T follicular helper cell (primary cell): ENCODE measurements around the gene KCTD19.

Source experiments
- DNase-seq: peaks from one replicate; pipeline ENCODE4 v3.0.0-alpha.2; 2020; ENCODE audit warnings: low read depth

The KCTD19 gene

GRCh38 chr16:67258161-67258835, 68.2 kb downstream of the KCTD19 start:
- DNase-seq, result no peak

DNA sequence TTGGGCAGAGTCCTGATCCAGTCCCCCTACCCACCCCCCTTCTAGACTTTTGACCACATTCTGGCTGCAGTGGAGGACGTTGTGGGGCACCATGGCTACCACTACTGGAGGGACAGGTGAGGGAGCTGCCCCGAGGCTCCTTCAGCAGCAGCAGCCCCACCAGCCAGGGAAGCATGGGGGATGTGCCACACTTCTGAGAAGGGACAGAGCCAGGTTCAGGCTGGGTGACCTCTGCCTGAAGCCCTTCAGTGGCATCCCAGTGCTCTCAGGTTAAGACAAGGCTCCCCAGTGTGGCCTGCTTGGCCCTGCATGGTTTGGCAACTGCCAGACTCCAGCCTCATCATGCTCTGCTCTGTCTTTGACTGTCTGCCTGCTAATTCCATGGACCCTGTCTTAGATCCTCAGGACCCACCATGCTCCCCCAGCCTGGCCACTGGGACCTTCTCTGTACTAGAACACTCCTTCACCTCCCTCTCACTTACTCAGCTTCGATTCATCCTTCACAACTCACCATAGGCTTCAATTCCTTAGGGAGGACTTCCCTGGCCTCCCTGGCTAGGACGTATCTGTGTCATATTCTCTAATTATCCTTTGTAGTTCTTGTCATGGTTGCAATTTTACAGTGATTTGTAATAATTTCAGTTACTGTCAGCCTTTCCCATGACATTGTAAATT, 68.9 kb downstream of the KCTD19 start:
- no peak for DNase-seq

GRCh38 chr16:67256701-67257230, 69.8 kb downstream of the KCTD19 start:
- no peak for DNase-seq

DNA sequence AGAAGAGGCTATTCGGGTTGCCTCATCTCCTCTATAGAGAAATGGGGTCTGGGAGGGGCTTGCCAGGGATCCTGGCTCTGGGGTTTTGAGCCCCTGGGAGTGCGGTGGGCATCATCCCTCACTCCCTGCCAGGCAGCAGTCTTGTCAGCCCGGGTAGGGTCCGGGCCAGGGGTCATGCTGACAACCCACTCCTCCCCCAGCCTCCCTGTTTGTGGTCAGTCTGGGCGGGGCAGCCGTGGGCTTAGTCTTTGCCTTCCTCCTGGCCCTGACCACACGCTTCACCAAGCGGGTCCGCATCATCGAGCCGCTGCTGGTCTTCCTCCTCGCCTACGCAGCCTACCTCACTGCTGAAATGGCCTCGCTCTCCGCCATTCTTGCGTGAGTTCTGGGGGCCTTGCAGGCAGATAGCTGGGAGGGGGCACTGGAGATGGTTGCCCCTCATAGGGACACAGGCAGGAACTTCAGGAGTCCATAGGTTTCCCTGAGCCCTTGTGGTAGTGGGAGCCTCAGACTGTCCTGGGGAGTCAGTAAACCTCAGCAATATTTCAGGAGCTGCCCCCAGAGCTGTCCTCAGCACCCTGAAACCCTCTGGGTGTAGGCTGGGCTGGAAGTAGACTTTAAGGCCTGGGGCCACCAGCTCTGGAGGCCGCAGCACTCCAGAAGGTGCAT, 70.9 kb downstream of the KCTD19 start:
- no peak for DNase-seq

DNA sequence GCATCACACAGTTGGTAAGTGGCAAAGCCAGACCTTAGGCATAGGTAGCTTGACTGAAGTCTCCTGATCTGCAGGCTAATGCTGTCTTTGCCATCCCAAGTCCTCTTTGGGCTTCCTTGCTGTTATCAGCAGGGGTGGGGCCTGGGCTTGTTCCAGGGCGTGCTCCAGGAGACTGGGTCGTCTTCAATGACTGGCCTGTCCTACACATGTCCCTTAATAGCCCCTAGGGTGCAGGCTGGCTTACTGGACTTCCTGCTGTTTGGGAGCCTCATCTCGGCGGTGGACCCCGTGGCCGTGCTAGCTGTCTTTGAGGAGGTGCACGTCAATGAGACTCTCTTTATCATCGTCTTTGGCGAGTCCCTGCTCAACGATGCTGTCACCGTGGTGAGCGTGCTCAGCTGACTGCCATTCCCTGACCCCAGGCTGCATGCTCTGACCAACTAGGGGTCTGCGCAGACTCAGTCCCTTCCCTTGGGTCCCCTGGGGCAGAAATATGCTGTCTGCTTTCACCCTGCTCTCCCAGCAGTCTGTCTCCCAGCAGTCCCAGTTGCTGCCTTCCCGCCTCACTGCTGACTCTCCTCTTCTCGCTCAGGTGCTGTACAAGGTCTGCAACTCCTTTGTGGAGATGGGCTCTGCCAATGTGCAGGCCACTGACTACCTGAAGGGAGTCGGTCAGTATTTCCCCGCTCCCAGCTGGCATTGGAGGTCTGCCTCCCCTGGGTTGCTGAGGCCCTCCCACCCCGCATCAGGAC, 71.6 kb downstream of the KCTD19 start:
- no peak for DNase-seq

DNA sequence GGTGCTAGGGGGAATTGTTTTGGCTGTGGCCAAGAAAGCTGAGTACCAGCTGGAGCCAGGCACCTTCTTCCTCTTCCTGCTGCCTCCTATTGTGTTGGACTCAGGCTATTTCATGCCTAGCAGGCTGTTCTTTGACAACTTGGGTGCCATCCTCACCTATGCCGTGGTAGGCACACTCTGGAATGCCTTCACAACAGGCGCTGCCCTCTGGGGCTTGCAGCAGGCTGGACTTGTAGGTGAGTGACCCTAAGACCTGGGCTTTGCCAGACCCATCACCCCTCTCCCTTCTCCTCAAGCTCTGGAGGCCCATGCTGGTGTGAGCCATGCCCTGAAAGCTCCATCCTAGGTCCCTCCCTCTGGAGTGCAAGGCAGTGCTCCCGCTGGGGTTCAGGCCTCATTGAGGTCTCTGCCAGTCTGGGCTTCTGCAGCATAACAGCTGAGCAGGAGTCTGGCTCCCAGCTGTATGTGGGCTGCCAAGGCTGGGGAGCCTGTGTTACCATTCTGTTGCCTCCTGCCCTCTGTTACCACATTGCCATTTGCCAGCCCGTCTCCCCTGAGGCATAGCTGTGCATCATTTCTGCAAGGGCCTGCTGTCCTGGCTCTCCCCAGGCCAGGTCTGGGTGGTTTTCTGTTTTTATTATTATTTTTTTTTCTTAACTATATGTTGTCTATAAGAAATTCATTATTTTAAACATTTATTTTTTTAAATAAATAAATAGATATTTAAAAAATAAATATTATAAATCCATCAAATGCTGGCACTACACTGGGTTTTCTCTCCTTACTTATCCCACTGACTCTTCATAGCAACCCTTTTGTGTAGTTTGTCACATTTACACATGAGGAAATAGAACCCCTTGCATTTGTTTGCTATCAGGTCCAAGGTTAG, 73.7 kb downstream of the KCTD19 start:
- no peak for DNase-seq

- no peak for DNase-seq
These were observed 76.6 kb downstream of the KCTD19 start for GRCh38 chr16:67250045-67250327.

GRCh38 chr16:67249178-67250044, 77.1 kb downstream of the KCTD19 start:
- DNase-seq, result no peak

- DNase-seq, result no peak
These were observed 78.0 kb downstream of the KCTD19 start, which contains the start of gene SLC9A5 for GRCh38 chr16:67248401-67249177. TSS of gene SLC9A5 (plus strand) at chr16:67248979. CDS start at chr16:67249015, 36 bp downstream.

GRCh38 chr16:67248073-67248400, 78.5 kb downstream of the KCTD19 start:
- no peak for DNase-seq

- peak; percentile 90 for DNase-seq
These were observed 79.1 kb downstream of the KCTD19 start, which contains the start of gene FHOD1 for GRCh38 chr16:67247192-67248072. TSS of gene FHOD1 (minus strand) at chr16:67247481. CDS start at chr16:67247410, 71 bp downstream.

DNA sequence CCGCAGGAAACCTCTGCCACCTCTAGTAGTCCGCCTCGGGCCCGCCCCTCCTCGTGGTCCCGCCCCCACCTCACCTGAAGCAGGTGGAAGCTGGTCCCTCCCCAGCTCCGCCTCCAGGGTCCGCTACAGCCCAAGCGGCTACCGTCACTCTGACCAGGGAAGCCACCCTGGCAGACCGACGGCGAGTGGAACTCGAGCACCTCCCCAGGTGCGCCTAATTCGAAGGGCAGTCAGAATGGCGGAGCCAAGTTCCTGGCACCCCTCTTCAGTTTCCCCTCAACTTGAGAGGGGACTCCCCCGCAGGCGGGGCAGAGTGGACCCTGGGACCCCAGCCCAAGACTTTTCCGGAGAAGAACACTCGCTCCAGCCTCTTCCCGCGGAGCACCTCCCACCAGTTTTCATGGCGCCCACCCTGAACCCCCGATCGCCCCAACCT, 79.8 kb downstream of the KCTD19 start:
- no peak for DNase-seq

DNA sequence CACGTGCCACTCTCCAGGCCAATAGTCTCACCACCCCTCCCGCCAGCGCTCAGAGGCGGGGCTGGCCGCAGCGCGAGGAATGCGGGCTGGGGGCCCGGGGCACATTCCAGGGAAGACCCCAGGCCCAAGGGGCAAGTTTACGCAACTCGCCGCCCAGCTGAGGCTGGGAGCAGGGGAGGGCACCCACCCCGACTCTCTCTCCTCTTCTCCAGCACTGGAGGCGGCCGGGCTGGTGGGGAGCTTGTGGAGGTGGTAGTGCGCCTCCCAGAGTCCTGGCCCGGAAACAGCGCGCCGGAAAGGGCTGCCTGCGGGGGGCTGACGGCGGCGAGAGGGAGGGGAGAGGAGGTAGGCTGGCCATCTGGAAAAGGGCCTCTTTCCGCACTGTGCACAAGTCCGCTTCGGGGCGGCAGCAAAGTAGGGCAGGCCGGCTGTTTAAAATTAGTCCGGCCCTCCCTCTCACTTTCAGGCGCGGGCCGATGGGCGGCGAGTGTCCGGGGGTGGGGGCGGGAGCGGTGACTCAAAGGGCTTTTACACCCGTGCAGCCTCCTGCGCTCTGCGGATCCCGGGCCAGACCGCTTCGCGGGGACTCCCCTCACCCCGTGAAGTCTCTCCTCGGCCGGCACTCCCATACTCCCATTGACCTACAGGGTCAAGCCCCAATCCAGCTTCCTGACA, 80.3 kb downstream of the KCTD19 start:
- no peak for DNase-seq

DNA sequence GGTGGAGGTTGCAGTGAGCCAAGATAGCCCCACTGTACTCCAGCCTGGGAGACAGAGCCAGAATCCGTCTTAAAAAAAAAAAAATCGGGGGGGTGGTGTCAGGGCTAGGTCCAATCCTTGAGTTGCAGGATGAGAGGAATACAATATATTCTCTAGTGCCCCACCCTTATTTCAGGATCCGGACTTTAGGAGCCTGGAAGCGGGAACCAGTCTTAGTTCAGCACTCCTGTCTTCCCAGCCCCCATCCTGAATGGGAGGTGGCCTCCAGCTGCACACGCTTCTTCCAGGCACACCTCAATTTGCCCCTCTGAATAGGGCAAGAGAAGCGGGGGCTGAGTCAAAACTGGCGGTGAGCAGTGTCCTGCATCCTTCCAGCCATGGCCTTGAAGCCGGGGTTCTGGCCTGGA, 80.9 kb downstream of the KCTD19 start:
- DNase-seq, result no peak

GRCh38 chr16:67245186-67245585, 81.4 kb downstream of the KCTD19 start:
- no peak for DNase-seq

- peak; percentile 64 for DNase-seq
These were observed 82.0 kb downstream of the KCTD19 start for GRCh38 chr16:67244387-67245185.

DNA sequence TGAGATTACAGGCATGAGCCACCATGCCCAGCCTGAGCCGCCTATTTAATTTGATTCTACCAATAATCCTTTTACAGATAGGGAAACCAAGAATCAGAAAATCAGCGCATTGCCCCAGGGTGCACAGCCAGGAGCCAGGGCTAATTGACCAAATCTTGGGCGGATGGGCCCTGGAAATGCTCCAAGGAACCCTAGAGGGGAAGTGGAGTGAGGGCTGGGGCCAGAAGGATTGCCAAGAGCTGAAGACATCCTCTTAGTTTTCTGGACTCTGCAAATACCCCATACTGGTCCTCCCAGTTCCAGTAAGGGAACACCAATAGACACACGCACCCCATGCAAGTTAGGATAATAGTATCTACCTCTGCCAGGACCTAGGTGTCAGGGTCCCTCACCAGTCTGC, 83.1 kb downstream of the KCTD19 start:
- no peak for DNase-seq
